HT-29 (cell line): ENCODE data around the gene MMS22L. TPM values are rescaled to one million over a fixed set of nuclear protein-coding genes. Genes with fewer than 3 reads are reported as not detected.
"Not testable (repeated sequence)": the region's sequence is repeated elsewhere in the genome, so short reads cannot be mapped to it uniquely, and the experiment has no call there.

Source experiments
- DNase-seq: peaks from one replicate; pipeline ENCODE4 v3.0.0-alpha.2; 2015; ENCODE audit warnings: low spot score
- total RNA-seq: library from RNA; depleted of rRNA; stranded (reverse); fragments of >200 nt; shearing (Covaris generic); gene quantifications from 2 replicates; pipeline ENCODE4 v1.2.3, GENCODE V29; 2014

MMS22L gene
- total RNA-seq, 1 experiment from 2014 or later: 16.8 TPM

DNA sequence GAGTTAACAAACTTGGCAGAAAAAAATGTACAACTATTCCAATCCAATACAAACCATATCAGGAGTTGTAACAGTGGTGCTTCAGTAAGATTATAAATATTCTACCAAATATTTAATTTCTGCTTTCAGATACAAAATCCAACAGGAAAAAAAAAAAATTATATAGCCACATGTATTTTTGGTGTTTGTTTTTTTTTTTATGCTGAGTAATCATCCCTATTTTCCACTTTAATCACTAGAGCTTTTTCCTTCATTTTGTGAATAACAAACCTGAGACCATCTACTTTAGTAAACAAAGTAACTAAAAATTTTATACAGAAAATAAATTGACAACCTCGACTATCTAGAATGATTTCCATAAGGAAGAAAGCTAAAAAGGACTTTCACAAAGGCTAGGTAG, 36.2 kb downstream of the MMS22L start:
- no peak for DNase-seq

DNA sequence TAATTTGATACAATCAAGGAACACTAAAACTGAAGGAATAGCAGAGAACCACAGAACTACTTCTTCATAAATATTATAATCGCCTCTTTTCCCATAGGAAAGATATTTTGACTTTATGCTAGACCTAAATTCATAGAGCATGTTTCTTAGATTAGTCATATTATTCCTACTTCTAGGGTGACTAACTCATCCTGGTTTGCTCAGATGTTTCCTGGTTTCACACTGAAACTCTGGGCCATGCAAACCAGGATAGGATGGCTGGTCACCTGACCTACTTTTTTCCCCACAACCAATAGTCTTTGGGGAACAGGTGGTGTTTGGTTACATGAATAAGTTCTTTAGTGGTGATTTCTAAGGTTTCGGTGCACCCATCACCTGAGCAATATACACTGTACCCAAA, 42.8 kb downstream of the MMS22L start:
- no peak for DNase-seq

DNA sequence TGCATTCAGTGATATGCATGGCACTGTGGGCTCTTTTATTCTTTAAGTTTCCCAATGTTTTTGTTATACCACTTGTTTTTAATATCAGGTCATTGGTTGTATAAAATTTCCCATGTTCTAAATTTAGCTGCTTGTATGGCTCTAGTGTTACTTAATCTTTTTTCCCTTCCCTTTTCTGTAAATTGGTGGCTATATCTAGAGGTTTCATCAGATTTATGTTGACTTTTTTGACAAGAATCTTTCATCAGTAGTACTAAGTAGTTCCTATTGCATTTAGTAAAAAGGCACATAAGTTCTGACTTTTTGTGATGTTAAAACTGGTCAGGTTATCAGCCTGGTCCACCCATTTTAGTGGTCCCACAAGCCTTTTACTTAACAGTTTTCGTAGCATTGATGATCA, 51.1 kb downstream of the MMS22L start:
- DNase-seq: no peak

DNA sequence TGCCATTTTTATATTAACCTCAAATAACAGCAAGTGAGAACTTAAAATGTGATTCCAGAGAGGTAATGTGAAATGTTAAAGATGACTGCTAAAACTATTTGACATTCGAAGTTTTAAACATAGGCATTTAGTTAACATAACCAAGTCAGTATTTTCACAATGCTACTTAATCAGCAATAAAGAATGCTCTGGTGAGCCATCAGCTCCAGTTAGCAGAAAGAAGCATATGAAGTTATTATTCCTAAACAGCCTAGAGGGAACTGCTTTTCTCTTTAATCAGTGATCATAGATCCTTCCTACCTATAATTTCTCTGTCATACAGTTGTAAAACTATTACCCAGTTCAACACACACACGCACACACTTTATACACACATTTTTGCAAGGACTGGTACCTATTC, 60.1 kb downstream of the MMS22L start:
- DNase-seq: no peak

DNA sequence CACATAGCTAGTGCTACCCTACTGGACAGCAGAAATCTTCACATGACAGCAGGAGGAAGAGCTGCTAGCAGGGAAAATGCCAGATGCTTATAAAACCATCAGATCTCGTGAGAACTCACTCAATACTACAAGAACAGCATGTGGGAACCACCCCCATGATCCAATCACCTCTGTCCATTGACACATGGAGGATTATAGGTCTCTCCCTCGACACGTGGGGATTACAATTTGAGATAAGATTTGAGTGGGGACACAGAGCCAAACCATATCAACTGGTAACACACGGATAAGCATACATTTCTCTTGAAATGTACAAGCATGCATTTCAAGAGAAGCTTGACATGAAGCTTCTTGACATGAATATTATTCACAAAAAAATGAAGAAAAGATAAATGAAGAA, 64.1 kb downstream of the MMS22L start:
- no peak for DNase-seq

DNA sequence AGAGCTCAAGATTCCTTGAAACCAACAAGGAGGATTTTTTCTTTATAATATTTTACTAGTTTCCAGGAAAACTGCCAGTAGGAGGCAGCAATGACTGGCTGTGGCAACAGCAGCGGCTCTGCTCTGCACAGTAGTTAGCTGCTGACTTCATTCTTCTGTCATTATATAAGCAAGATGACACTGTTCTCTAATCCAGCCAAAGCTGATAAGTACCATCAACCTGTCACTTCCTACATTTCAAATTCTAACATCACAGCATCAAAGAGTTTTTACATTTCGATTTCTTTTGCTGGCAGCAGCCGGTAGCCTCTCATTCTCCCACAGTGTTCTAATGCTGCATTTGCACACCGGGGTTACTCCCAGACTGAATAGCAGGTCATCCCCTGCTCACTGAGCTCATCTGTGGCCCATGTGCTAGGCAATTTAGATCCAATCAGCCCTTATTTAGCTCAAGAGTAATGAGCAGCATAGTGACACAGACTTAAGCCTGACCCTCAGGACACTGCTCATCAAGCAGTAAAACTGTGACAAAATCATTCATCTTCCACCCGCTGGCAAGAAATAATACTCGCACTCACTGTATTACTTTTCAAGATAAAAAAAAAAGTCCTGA, 67.8 kb downstream of the MMS22L start:
- DNase-seq: peak; percentile 53

DNA sequence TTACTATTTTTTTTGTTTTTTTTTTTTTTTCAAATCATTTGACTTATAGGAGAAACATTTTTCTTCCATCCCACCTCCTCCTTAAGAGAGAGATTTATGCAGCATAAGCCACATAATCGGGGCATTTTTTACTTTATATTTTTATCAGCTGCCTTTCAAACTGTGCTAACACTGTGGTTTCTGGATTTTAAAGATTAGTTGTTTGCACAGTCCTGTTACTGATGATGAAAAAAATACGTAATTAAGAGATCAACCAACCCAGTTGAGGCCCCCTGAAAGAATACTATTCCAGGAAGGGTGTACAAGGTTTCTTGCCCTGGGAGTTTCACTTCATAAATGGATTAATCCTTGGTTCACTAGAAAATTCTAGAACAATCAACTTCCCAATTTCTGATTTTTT, 68.3 kb downstream of the MMS22L start:
- DNase-seq: no peak

DNA sequence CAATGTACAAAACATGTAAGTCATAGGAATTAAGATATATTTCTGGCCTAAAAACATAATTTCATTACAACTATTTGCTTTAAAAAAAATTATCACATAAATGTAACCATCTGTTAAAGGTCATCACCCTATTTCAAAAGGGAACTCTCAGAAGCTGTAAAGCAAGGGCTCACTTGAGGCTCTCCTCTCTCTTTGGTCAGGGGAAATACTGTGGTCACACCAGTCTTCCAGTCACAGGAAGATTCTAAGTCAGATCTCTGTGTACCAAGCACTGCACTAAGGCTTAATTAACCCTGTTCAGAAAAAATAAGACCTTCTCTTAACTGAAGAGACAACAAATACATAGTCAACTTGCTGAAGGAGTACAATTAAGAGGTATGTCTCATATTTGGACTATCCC, 75.6 kb downstream of the MMS22L start:
- DNase-seq: no peak

DNA sequence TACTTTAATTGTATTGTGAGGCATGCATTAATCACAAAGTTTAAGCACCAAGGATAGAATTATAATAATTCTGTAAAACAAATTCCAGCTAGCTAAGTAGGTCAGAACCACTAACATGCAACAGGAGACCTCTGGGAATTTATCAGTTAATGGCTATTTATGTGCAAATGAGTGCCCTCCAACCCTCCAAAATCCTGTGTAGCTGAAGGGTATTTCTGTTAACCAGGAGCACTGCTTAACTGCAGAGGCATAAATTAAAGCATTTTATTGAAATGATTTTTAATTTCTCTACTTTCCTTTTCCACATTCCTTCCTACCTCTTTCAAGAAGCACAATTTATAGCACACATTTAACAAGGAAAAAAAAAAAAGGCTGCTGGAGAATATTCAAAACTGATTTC, 77.0 kb downstream of the MMS22L start:
- no peak for DNase-seq

DNA sequence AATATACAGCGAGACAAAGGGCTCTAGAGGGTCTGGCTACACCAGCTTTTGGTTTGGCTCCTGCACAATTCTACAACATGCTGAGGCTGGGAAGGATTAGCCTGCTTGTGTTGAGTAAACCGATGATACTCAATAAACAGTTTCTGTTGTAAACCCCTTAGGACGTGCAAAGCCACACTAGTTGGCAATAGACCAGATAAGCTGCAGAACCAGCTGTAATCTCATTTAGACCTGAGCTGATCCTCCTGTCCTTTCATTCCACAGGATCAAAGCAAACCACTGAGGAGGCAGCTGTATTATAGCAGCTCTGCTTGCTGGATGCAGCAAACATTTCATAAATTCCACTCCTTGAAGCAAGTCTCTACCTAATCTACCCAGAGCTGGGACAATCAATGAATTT, 79.7 kb downstream of the MMS22L start:
- no peak for DNase-seq

DNA sequence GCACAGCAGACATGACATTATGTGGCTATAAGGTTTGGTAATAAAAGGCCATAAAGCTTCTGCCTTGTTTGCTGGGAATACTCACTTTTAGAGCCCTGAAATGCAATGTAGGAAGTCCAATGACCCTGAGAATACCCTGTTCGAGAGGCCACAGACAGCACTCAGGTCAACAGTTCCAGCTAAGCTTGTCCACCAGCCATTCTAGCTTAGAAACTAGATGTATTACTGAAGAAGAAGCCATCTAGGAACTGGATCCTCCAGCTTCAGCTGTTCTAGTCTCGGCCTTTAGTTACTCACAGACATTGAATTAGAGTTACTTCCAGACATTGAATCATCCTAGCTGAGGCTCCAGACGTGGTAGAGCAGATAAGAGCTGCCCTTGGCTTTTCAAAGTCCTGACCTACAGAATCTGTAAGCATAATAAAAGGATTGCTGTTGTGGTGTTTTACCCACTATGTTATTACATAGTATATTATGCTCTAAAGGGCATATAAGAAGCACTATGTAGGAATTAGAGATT, 84.9 kb downstream of the MMS22L start:
- DNase-seq: no peak

DNA sequence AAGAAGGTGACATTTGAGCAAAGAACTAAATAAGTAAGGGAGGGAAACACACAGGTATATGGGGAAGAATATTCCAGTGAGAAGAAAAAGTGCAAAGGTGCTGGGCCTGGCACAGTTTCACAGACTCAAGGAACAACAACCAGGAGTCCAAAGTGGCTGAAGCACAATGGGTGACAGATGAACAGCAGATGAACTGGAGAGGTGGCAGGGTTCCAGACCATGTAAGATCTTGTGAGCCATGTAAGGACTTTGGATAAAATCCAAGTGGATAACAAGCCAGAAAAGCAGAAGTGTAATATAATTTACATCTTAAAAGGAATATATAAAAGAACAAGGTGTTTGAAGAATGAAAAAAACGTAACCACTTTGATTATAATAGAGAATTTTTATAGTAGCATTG, 87.9 kb downstream of the MMS22L start:
- no peak for DNase-seq

DNA sequence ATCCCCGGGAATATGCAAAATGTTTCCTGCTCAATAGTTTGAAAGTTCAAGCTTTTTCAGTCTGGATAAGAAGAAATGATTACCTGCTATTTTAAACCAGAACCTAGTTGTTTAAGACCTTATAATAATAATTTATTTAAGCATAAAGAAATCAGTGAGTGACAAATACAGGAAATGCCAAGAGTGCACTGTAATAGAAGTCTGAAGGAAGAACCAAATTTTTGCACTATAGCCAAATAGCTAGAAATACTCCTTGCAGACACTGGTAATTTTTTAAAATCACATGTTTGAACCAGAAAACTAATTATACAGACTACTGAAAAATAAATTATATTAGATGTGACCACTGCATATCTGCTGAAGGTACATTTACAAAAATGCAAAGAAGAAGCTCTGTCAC, 93.2 kb downstream of the MMS22L start:
- DNase-seq: no peak

DNA sequence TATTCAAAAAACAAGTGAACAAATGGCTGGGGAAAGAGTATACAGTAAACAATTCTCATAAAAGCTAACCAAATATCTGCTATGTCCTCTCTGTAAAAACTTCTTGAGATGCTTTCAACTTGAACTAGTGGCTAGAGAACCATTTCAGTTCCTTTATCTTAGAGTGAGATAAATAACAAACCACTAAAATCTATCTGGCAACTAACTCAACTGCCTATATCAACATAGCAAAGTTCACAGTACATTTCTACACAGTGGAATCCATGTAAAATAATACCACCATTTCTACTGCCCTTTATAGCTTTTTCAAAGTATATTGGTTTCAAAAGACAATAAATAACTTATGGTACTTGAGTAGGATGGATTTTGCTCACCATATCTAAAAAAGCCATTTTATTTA, 95.1 kb downstream of the MMS22L start:
- no peak for DNase-seq

DNA sequence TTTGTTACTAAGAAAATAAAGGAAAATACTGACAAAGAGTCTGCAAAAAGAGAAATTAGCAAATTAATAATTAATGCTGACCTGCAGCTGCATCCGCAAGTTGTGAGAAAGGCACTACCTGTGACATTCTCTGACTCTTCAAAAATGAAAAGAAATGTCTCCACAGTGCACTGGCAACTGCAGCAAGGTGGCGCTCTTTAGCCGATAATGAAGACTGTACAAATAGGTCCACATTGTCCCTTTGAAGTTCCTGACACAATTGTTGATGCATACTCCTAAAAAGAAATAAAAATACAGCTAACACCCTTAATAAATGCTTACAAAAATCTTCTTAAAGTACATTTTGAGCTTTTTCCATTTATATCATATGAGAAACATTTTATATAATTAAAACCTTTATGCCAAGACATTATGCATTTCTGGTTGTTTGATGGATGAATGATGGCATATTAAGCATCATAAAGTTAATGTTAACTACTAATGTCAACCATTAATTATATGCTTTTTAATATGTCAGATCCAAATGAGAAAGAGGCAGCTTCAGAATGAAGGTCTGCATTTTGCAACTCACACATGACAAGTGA, 96.5 kb downstream of the MMS22L start:
- DNase-seq: peak; percentile 82

DNA sequence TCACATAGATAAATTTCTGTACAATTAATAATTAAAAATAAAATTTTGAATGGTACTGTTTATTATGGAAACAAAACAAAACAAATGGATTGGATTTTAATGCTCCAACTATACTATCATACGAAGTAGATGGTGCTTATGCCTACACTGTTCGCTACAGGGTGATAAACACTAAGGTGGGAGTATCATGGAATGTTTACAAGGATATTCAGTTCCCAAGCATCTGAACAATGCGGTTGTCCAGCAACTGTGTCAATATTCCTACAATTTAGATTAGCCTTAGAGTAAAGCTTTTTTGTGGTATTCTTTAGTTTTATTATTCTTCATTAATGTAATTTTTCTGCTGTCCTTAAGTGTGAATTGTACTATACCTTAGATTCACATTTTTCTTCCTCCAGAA, 105.1 kb downstream of the MMS22L start:
- DNase-seq: no peak

DNA sequence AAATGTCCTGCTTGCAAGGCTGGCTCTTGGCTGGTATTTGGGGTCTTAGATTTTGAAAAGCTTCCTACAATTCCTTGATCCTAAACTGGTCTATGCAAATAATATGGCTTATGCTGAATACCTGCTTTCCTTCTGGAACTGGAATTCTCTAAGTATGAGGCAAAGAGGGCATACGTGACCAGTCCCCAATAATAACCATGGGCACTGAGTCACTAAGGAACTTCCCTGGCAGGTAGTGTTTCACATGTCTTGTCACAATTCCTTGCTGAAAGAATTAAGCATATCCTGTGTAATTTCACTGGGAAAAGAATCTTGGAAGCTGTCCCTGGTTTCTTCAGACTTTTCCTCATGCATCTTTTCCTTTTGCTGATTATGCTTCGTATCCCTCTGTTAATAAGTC, 106.5 kb downstream of the MMS22L start:
- DNase-seq: no peak

DNA sequence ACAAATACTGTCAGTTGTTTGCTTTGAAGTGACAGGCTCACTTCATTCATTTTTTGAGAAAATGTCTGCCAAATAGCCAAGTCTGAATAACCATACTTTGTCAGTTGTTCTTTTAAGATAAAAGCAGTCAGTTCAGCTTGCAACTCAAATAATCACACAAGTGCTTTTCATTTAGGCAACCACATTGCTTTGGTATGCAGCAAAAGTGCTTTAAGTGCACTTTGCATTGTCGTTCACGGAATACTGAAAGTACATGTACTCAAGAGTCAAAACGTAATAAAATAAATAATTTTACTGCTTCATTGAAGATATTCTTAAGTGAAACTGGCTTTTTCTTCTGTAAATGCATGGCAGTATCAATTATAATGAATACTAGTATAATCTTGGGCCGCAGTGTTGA, 107.2 kb downstream of the MMS22L start:
- DNase-seq: no peak

DNA sequence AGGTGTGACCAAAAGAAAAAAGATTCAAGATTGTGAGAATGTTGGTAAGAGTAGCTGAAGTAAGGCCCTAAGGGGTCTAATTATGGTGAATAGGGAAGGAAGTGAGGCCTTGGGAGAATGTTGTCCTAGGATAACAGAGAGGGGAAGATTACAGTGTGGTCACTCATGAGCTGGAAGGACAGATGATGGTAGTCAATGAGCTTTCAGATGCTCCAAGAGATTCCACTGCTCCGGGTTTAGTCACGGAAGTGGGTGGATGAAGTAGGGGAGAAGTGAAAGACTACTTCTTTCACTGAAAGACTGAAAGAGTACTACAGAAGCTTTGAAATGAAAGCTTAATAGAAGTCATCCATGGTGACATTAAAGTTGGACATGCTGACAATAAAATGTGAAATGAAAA, 108.5 kb downstream of the MMS22L start:
- DNase-seq: no peak

DNA sequence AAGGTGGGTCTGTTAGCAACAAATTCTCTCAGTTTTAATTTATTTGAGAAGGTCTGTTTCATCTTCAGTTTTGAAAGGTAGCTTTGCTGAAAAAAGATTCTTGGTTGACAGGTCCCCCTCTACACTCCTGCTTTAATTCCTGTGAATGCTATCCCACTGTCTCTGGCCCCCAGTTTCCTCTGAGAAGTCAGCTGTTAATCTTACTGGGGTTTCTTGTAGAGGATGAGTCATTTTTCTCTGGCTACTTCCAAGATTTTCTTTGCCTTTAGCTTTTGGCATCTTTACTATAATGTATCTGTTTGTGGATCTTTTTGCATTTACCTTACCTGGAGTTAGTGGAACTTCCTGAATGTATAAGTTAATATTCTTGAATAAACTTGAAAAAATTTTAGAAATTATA, 122.7 kb downstream of the MMS22L start:
- DNase-seq: no peak

DNA sequence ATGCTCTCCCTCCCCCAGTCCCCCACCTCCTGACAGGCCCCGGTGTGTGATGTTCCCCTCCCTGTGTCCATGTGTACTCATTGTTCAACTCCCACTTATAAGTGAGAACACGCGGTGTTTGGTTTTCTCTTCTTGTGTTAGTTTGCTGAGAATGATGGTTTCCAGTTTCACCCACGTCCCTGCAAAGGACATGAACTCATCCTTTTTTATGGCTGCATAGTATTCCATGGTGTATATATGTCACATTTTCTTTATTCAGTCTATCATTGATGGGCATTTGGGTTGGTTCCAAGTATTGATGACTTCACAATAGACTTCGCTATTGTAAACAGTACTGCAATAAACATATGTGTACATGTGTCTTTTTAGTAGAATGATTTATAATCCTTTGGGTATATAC, 127.6 kb downstream of the MMS22L start:
- not testable (repeated sequence) for DNase-seq

DNA sequence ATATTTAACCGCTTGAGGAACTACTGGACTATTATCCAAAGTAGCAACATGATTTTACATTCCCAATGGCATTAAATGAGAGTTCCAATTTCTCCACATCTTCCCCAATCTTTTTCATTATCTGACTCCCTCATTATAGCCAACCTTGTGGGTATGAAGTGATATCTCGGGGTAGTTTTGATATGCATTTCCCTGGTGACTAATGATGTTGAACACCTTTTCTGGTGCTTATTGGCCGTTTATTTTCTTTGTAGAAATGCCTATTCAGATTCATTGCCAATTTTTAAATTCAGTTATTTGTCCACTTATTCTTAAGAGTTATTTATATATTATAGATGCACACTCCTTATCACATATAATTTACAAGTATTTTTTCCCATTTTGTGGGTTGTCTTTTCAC, 129.0 kb downstream of the MMS22L start:
- no peak for DNase-seq

DNA sequence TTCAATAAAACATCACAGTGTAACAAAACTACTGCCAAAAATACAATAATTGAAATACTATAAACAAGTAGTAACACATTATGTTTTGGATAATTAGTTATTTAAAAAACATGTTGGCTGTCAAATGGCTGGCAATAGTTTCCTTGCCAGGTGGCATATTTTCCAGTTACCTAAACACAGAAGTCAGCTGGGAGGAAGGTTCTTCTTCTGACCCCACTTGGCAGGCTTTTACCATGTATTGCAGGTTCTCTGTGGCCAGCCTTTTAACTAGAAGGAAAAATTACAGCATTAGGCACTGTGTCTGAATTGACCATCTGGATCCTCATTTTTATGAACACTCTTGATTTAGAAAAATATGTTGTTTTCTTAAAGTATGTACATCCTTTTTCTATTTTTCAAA, 131.4 kb downstream of the MMS22L start:
- no peak for DNase-seq

DNA sequence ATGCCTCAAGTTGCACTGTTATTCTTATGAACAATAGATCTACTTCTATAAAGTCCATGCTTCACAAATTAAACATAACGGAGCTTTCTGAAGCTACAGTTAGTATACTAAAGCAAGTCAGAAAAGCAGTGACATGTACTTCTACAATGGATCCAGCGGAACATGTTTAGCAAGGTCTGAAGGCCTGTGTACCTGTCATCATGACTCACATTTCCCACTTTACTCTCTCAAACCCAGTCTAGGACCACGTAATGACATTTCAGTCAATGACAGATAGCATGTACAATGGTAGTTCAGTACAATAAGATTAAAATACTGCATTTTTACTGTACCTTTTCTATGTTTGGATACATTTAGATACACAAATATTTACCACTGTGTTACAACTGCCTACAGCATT, 132.1 kb downstream of the MMS22L start:
- DNase-seq: no peak
